Neural progenitor cell (in vitro differentiated cells): ENCODE data around the gene PHLDB2. TPM values are rescaled to one million over a fixed set of nuclear protein-coding genes. Genes with fewer than 3 reads are reported as not detected.

Source experiments
- DNase-seq: peaks from one replicate; pipeline ENCODE4 v3.0.0-alpha.2; 2016; ENCODE audit warnings: low spot score
- H2AFZ ChIP-seq: fragments of 200-600 bp; sonication (generic); replicated peaks from 2 replicates; pipeline ENCODE4 v1.6.1; 2016; ENCODE audit warnings: antibody characterized with exemption
- H3F3A ChIP-seq: fragments of 200-600 bp; sonication (generic); 2 replicates; pipeline ENCODE4 v1.6.1; 2016; ENCODE audit warnings: antibody characterized with exemption, low read depth
- H3K27ac ChIP-seq: fragments of 200-600 bp; sonication (generic); 2 replicates; pipeline ENCODE4 v1.5.1; 2016; ENCODE audit warnings: mild to moderate bottlenecking
- H3K27me3 ChIP-seq: fragments of 200-600 bp; sonication (generic); 2 replicates; pipeline ENCODE4 v1.6.1; 2016; ENCODE audit warnings: mild to moderate bottlenecking, moderate library complexity
- H3K36me3 ChIP-seq: fragments of 200-600 bp; sonication (generic); 2 replicates; pipeline ENCODE4 v1.5.1; 2016
- H3K4me1 ChIP-seq: fragments of 200-600 bp; sonication (generic); 2 replicates; pipeline ENCODE4 v1.6.1; 2016; ENCODE audit warnings: mixed run types
- H3K4me2 ChIP-seq: fragments of 200-600 bp; sonication (generic); 2 replicates; pipeline ENCODE4 v1.6.1; 2016
- H3K4me3 ChIP-seq: fragments of 200-600 bp; sonication (generic); 2 replicates; pipeline ENCODE4 v1.5.1; 2016
- H3K79me2 ChIP-seq: fragments of 200-600 bp; sonication (generic); 2 replicates; pipeline ENCODE4 v1.6.1; 2016; ENCODE audit warnings: low read depth
- H3K9ac ChIP-seq: fragments of 200-600 bp; sonication (generic); 2 replicates; pipeline ENCODE4 v1.6.1; 2016
- H3K9me3 ChIP-seq: fragments of 200-600 bp; sonication (generic); 2 replicates; pipeline ENCODE4 v1.5.1; 2016; ENCODE audit warnings: low read depth
- H4K20me1 ChIP-seq: fragments of 200-600 bp; sonication (generic); 2 replicates; pipeline ENCODE4 v1.6.1; 2016; ENCODE audit warnings: low read depth
- H3K27ac Mint-ChIP-seq: 3 replicates; pipeline ENCODE4 v1.8.0; 2021; ENCODE audit warnings: mixed read lengths
- H3K27me3 Mint-ChIP-seq: 2 replicates; pipeline ENCODE4 v1.8.0; 2022; ENCODE audit warnings: low read depth, mild to moderate bottlenecking, inconsistent platforms, moderate library complexity, mixed read lengths; ENCODE audit not compliant: insufficient read depth
- H3K36me3 Mint-ChIP-seq: 3 replicates; pipeline ENCODE4 v1.8.0; 2021; ENCODE audit warnings: mixed read lengths
- H3K4me1 Mint-ChIP-seq: 3 replicates; pipeline ENCODE4 v1.8.0; 2021; ENCODE audit warnings: mixed read lengths
- H3K4me3 Mint-ChIP-seq: 3 replicates; pipeline ENCODE4 v1.8.0; 2021; ENCODE audit warnings: mild to moderate bottlenecking, moderate library complexity, mixed read lengths
- H3K9me3 Mint-ChIP-seq: 3 replicates; pipeline ENCODE4 v1.8.0; 2020; ENCODE audit warnings: mixed read lengths
- EZH2 ChIP-seq: fragments of 200-600 bp; sonication (generic); IDR thresholded peaks from 2 replicates; pipeline ENCODE4 v1.6.1; 2017; ENCODE audit warnings: antibody characterized with exemption, mild to moderate bottlenecking, moderate library complexity
- EZH2phosphoT487 ChIP-seq: fragments of 200-600 bp; sonication (generic); IDR thresholded peaks from 2 replicates; pipeline ENCODE4 v1.6.1; 2017; ENCODE audit warnings: antibody characterized with exemption
- total RNA-seq: library from RNA; depleted of rRNA; stranded (reverse); fragments of >200 nt; gene quantifications from 2 replicates; pipeline ENCODE4 v1.2.3, GENCODE V29; 2015; ENCODE audit warnings: low replicate concordance
- TF ChIP-seq, protein P1 (sequence below): fragments of 200-600 bp; sonication (generic); IDR thresholded peaks from 2 replicates; pipeline ENCODE4 v1.5.1; 2017; ENCODE audit warnings: antibody characterized with exemption, mild to moderate bottlenecking

The PHLDB2 gene
- total RNA-seq, 1 donor from 2014 or later, result 15.9 TPM

DNA sequence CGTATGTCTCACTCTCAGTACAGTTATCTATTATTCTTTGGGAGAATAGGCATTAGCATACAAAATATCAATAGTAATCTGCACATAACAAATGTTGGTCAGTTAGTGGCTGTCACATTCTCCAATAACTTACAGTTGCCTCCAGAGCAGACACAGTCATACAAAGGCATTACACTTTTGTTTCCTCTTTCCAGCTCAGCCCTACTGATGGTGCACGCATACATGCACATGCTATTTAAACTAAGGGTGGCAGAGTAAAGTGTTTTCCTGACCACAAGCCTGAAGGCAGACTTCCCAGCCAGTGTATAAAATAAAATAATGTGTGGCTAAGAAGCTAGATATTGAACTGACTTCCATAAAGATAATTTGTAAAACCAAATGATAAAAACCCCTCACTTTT lies 47.6 kb downstream of the PHLDB2 start:
- H3K4me2 ChIP-seq, result no peak overlapping the region
- TF ChIP-seq EZH2phosphoT487 (no peak), EZH2 (no peak)
- TF ChIP-seq, protein P1, sequence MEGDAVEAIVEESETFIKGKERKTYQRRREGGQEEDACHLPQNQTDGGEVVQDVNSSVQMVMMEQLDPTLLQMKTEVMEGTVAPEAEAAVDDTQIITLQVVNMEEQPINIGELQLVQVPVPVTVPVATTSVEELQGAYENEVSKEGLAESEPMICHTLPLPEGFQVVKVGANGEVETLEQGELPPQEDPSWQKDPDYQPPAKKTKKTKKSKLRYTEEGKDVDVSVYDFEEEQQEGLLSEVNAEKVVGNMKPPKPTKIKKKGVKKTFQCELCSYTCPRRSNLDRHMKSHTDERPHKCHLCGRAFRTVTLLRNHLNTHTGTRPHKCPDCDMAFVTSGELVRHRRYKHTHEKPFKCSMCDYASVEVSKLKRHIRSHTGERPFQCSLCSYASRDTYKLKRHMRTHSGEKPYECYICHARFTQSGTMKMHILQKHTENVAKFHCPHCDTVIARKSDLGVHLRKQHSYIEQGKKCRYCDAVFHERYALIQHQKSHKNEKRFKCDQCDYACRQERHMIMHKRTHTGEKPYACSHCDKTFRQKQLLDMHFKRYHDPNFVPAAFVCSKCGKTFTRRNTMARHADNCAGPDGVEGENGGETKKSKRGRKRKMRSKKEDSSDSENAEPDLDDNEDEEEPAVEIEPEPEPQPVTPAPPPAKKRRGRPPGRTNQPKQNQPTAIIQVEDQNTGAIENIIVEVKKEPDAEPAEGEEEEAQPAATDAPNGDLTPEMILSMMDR, result no peak

DNA sequence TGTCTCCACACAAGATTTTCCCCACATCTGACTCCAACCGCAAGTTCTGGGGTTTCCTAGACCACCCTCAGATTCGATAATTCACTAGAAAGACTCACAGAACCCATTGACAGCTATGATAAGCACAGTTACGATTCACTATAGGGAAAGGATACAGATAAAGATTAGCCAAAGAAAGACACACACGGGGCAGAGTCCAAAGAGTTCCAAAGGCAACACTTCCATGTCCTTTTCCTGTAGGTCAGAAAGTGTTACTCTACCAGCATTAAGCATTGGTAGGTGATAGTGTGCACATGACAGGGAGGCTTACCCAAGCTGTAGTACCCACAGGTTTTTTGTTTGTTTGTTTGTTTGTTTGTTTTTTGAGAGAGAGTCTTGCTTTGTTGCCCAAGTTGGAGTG lies 48.1 kb downstream of the PHLDB2 start:
- H4K20me1 ChIP-seq, result no peaks in the 10 kb centered on the region
- Mint-ChIP-seq H3K27me3 (no peaks in the 10 kb centered on the region), H3K27ac (no peak overlapping the region), H3K4me1 (peaks cover 27% of the 10 kb centered on the region), H3K36me3 (peaks cover 23% of the 10 kb centered on the region), H3K9me3 (no peaks in the 10 kb centered on the region), H3K4me3 (no peak overlapping the region)
- no peaks in the 10 kb centered on the region for H3F3A ChIP-seq
- H3K36me3 ChIP-seq, result no peaks in the 10 kb centered on the region
- H3K4me3 ChIP-seq, result no peak overlapping the region
- no peak overlapping the region for H3K27ac ChIP-seq
- no peak overlapping the region for H3K4me2 ChIP-seq
- no peak overlapping the region for H2AFZ ChIP-seq
- no peaks in the 10 kb centered on the region for H3K27me3 ChIP-seq
- H3K9ac ChIP-seq, result no peak overlapping the region
- DNase-seq, result no peak
- TF ChIP-seq, protein P1, result no peak
- no peak for TF ChIP-seq EZH2
- no peaks in the 10 kb centered on the region for H3K4me1 ChIP-seq
- H3K79me2 ChIP-seq, result no peaks in the 10 kb centered on the region
- no peaks in the 10 kb centered on the region for H3K9me3 ChIP-seq

More for the DNA sequence above, 47.6 kb downstream of the PHLDB2 start:
- no peaks in the 10 kb centered on the region for H3F3A ChIP-seq
- H3K4me1 ChIP-seq, result no peaks in the 10 kb centered on the region
- Mint-ChIP-seq H3K4me1 (peaks cover 25% of the 10 kb centered on the region), H3K9me3 (no peaks in the 10 kb centered on the region), H3K4me3 (no peak overlapping the region), H3K36me3 (peaks cover 25% of the 10 kb centered on the region), H3K27ac (no peak overlapping the region), H3K27me3 (no peaks in the 10 kb centered on the region)
- no peaks in the 10 kb centered on the region for H3K27me3 ChIP-seq
- no peak overlapping the region for H3K9ac ChIP-seq
- H2AFZ ChIP-seq, result no peak overlapping the region
- H3K36me3 ChIP-seq, result no peaks in the 10 kb centered on the region
- H3K9me3 ChIP-seq, result no peaks in the 10 kb centered on the region
- no peak overlapping the region for H3K4me3 ChIP-seq
- no peak overlapping the region for H3K27ac ChIP-seq
- no peaks in the 10 kb centered on the region for H4K20me1 ChIP-seq
- H3K79me2 ChIP-seq, result no peaks in the 10 kb centered on the region
- no peak for DNase-seq

DNA sequence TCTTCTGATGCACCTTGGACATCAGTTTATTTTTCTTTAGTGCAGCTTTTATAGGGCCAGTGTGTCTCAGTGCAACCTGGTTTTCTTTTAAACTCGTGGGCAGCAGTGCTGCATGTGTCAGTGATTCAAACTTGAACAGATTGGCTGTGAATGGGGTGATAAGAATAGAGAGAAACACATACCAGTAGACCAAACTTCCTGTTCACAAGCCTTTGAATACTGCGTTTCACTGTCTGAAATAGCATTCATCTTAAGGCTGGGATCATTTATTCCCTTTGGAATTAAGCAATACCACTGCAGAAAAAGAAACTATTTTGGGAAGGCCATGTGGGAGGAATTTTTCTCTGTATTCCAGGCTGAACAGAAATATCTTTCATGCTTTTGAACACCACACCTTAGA lies 51.7 kb downstream of the PHLDB2 start:
- H4K20me1 ChIP-seq, result no peaks in the 10 kb centered on the region
- no peaks in the 10 kb centered on the region for H3K9me3 ChIP-seq
- H3K9ac ChIP-seq, result no peak overlapping the region
- H3K4me1 ChIP-seq, result peaks cover 5% of the 10 kb centered on the region
- Mint-ChIP-seq H3K27me3 (peaks cover 2% of the 10 kb centered on the region), H3K36me3 (peaks cover 21% of the 10 kb centered on the region), H3K9me3 (no peaks in the 10 kb centered on the region), H3K27ac (no peak overlapping the region), H3K4me1 (peaks cover 20% of the 10 kb centered on the region), H3K4me3 (no peak overlapping the region)
- no peak overlapping the region for H3K4me3 ChIP-seq
- no peaks in the 10 kb centered on the region for H3K36me3 ChIP-seq
- H3K79me2 ChIP-seq, result no peaks in the 10 kb centered on the region
- H3K27ac ChIP-seq, result no peak overlapping the region
- no peak overlapping the region for H2AFZ ChIP-seq
- DNase-seq, result no peak
- no peaks in the 10 kb centered on the region for H3K27me3 ChIP-seq
- TF ChIP-seq EZH2phosphoT487 (no peak), EZH2 (no peak)
- TF ChIP-seq, protein P1, result no peak
- no peak overlapping the region for H3K4me2 ChIP-seq
- H3F3A ChIP-seq, result peaks cover 5% of the 10 kb centered on the region
